Panc1 (cell line): Measurements from ENCODE around the gene IFNAR2.

Experiments used
- POLR2AphosphoS5 ChIP-seq: IDR thresholded peaks from 2 replicates; pipeline ENCODE4 v1.6.1; 2012; ENCODE audit warnings: mild to moderate bottlenecking, low read depth, low read length, moderate library complexity
- TF ChIP-seq, protein P1 (sequence below): fragments of 450-650 bp; IDR thresholded peaks from 2 replicates; pipeline ENCODE4 v1.5.1; 2017; ENCODE audit warnings: mild to moderate bottlenecking

DNA sequence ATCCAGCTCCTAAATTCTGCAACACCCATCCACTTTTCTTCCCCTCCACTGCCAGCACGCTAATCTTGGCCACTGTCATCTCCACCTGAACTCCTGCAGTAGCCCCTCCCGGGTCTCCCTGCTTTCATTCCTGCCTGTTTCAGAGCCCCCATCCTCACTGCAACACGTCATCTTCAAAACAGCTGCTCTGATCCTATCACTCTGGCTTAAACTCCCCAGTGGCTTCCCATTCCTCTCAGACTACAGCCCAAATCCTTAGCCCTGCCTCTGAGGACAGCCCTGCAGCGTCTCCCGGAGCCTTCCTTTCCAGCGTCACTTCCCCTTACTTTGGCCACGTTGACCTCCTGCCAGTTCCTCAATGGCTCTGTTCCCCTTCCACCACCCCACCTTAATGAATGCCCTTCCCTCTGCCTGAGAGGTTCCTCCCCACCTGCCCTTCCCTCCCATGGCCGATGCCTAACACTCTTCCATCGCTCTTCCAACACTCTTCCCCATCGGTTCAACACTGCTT lies 22.9 kb upstream of the IFNAR2 start:
- TF ChIP-seq, protein P1, sequence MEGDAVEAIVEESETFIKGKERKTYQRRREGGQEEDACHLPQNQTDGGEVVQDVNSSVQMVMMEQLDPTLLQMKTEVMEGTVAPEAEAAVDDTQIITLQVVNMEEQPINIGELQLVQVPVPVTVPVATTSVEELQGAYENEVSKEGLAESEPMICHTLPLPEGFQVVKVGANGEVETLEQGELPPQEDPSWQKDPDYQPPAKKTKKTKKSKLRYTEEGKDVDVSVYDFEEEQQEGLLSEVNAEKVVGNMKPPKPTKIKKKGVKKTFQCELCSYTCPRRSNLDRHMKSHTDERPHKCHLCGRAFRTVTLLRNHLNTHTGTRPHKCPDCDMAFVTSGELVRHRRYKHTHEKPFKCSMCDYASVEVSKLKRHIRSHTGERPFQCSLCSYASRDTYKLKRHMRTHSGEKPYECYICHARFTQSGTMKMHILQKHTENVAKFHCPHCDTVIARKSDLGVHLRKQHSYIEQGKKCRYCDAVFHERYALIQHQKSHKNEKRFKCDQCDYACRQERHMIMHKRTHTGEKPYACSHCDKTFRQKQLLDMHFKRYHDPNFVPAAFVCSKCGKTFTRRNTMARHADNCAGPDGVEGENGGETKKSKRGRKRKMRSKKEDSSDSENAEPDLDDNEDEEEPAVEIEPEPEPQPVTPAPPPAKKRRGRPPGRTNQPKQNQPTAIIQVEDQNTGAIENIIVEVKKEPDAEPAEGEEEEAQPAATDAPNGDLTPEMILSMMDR = no peak
- no peak for TF ChIP-seq POLR2AphosphoS5
